ENCODE data around the gene MLEC. TPM values are rescaled to one million over a fixed set of nuclear protein-coding genes. Genes with fewer than 3 reads are reported as not detected.

MLEC gene
- total and polyA plus RNA-seq, 2 experiments from 2014 or later = 135 to 210 TPM

DNA sequence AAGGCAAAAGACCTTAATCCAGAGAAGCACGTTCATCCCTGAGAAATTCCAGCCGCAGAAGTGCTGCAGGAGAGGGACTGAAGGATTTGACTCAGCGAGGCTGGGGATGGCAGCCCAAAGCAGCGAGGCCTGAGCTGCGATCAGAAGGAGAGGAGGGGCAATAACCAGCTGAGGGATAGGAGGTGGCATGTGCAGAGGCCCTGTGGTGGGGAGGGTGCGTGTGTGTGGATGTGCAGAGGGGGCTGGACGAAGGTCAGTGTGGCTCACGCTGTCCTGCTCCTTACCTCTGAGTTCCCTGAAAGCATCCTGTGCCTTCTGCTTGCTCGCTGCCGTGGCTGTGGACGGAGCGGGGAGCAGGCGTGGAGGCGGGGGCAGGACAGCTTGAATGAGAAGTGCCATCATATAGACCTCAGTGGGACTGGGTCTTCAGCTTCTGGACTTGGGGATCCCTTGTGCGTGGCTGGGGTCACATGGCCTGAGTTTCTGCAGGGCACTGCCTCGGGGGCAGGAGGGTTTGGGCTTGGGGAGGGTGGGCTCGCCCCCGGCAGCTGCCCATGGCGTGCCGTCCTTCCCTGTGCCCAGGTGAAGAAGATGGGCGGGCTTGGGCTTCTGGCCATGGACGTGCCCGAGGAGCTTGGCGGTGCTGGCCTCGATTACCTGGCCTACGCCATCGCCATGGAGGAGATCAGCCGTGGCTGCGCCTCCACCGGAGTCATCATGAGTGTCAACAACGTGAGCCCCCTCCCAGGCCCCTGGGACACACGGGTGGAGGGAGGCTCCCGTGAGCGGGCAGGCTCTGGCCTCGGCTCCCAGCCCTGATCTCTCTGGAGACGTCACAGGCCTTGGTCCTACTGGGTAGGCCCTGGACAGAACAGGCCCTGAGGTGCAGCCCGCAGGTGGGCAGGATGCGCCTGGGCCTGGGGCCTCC is 49.7 kb downstream of the MLEC start:
- Histone ChIP-seq H3K79me2 (no peaks in the 10 kb centered on the region), H4K20me1 (ENCODE audit: insufficient read depth, poor library complexity, severe bottlenecking) (no peaks in the 10 kb centered on the region), H3K4me2 (no peak overlapping the region), H3K27ac (no peak overlapping the region), H3K4me3 (no peak overlapping the region), H3K36me3 (replicated peaks; ENCODE audit: insufficient read depth, low read depth) (no peaks in the 10 kb centered on the region), H3K9me2 (replicated peaks; ENCODE audit: insufficient read depth) (no peaks in the 10 kb centered on the region), H3K27me3 (no peaks in the 10 kb centered on the region), H3K9me3 (ENCODE audit: low read depth) (no peaks in the 10 kb centered on the region), H2AFZ (no peak overlapping the region), H3K4me1 (ENCODE audit: insufficient read depth) (no peaks in the 10 kb centered on the region)
- DNase-seq (ENCODE audit: low spot score) = no peak
- no peak for TF ChIP-seq EZH2 (IDR thresholded peaks at IDR 0.05; ENCODE audit: borderline replicate concordance)
- no peak for TF ChIP-seq EZH2phosphoT487 (IDR thresholded peaks at IDR 0.05; ENCODE audit: low read depth, severe bottlenecking, unreplicated experiment)
- TF ChIP-seq, protein P1, sequence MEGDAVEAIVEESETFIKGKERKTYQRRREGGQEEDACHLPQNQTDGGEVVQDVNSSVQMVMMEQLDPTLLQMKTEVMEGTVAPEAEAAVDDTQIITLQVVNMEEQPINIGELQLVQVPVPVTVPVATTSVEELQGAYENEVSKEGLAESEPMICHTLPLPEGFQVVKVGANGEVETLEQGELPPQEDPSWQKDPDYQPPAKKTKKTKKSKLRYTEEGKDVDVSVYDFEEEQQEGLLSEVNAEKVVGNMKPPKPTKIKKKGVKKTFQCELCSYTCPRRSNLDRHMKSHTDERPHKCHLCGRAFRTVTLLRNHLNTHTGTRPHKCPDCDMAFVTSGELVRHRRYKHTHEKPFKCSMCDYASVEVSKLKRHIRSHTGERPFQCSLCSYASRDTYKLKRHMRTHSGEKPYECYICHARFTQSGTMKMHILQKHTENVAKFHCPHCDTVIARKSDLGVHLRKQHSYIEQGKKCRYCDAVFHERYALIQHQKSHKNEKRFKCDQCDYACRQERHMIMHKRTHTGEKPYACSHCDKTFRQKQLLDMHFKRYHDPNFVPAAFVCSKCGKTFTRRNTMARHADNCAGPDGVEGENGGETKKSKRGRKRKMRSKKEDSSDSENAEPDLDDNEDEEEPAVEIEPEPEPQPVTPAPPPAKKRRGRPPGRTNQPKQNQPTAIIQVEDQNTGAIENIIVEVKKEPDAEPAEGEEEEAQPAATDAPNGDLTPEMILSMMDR (IDR thresholded peaks at IDR 0.05; ENCODE audit: poor library complexity) = no peak
- 90% methylated on average over 34 of the region's 38 CpGs for WGBS (ENCODE audit: low lambda C conversion rate, missing lambda C conversion rate)

DNA sequence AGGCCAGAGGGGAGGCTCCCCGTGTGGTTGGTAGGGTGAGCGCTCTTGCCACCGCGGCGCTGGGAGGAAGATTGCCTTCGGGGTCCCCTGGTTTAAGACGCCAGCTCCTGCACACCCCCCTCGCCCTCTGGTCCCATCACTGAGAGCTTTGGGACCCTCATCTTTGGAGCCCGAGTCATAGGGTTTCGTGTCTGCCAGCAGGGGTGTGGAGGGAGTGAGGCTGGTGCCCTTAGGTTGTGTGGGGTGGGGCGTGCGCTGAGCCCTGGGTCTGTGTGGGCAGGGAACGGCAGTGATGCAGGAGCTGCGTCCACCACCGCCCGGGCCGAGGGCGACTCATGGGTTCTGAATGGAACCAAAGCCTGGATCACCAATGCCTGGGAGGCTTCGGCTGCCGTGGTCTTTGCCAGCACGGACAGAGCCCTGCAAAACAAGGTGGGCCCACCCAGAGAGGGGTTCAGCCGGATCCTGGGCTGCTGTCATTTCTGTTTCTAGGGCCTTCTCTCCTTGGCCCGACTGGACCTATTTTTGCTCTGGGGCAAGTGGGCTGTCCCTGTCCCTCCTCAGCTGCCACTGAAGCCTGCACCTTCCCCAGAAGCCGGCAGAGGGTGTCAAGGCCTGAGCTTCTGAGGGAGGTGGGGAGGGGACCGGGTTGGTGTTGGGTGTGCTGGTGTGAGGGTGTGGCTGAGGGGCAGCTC is 50.8 kb downstream of the MLEC start:
- Histone ChIP-seq H3K4me2 (no peak overlapping the region), H3K4me1 (ENCODE audit: insufficient read depth) (no peaks in the 10 kb centered on the region), H3K79me2 (no peaks in the 10 kb centered on the region), H3K9me2 (replicated peaks; ENCODE audit: insufficient read depth) (no peaks in the 10 kb centered on the region), H3K4me3 (no peak overlapping the region), H3K27me3 (no peaks in the 10 kb centered on the region), H2AFZ (no peak overlapping the region), H3K36me3 (replicated peaks; ENCODE audit: insufficient read depth, low read depth) (no peaks in the 10 kb centered on the region), H3K27ac (no peak overlapping the region), H4K20me1 (ENCODE audit: insufficient read depth, poor library complexity, severe bottlenecking) (no peaks in the 10 kb centered on the region), H3K9me3 (ENCODE audit: low read depth) (no peaks in the 10 kb centered on the region)
- no peak for DNase-seq (ENCODE audit: low spot score)
- 92% methylated on average over 23 of the region's 25 CpGs for WGBS (ENCODE audit: low lambda C conversion rate, missing lambda C conversion rate)
- TF ChIP-seq, protein P1 (IDR thresholded peaks at IDR 0.05; ENCODE audit: poor library complexity) = peak; percentile 11
- TF ChIP-seq EZH2phosphoT487 (IDR thresholded peaks at IDR 0.05; ENCODE audit: low read depth, severe bottlenecking, unreplicated experiment) = no peak
- TF ChIP-seq EZH2 (IDR thresholded peaks at IDR 0.05; ENCODE audit: borderline replicate concordance) = no peak

DNA sequence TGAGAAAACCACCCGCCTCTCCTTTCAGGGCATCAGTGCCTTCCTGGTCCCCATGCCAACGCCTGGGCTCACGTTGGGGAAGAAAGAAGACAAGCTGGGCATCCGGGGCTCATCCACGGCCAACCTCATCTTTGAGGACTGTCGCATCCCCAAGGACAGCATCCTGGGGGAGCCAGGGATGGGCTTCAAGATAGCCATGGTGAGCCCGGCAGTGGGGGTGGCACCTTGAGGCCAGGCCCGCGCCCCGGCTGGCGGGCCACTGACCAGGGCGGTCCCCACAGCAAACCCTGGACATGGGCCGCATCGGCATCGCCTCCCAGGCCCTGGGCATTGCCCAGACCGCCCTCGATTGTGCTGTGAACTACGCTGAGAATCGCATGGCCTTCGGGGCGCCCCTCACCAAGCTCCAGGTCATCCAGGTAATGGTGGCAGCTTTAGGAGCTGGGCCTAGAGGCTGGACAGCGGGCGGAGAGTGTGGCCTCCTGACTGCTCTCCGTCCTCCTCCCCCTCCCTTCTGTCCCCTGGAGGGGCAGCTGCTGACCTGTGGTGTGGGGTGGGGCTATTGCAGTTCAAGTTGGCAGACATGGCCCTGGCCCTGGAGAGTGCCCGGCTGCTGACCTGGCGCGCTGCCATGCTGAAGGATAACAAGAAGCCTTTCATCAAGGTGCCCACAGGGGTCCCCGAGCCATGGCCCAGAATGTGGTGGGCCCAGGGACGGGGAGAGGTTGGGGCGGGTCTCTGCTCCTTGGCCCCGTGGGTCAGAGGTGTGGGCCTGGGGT is 51.5 kb downstream of the MLEC start:
- no peaks in the 10 kb centered on the region for H4K20me1 ChIP-seq (ENCODE audit: insufficient read depth, poor library complexity, severe bottlenecking)
- no peak for TF ChIP-seq EZH2phosphoT487 (IDR thresholded peaks at IDR 0.05; ENCODE audit: low read depth, severe bottlenecking, unreplicated experiment)
- TF ChIP-seq EZH2 (IDR thresholded peaks at IDR 0.05; ENCODE audit: borderline replicate concordance) = no peak
- no peaks in the 10 kb centered on the region for H3K79me2 ChIP-seq
- H3K4me3 ChIP-seq = no peak overlapping the region
- no peaks in the 10 kb centered on the region for H3K4me1 ChIP-seq (ENCODE audit: insufficient read depth)
- no peak overlapping the region for H3K4me2 ChIP-seq
- no peaks in the 10 kb centered on the region for H3K9me2 ChIP-seq (replicated peaks; ENCODE audit: insufficient read depth)
- H3K36me3 ChIP-seq (replicated peaks; ENCODE audit: insufficient read depth, low read depth) = no peaks in the 10 kb centered on the region
- 96% methylated on average over 28 of the region's 31 CpGs for WGBS (ENCODE audit: low lambda C conversion rate, missing lambda C conversion rate)
- DNase-seq (ENCODE audit: low spot score) = no peak
- no peak overlapping the region for H3K27ac ChIP-seq
- no peaks in the 10 kb centered on the region for H3K9me3 ChIP-seq (ENCODE audit: low read depth)
- no peaks in the 10 kb centered on the region for H3K27me3 ChIP-seq
- H2AFZ ChIP-seq = no peak overlapping the region
